Measurements from ENCODE around the gene EIF1AX.

DNA sequence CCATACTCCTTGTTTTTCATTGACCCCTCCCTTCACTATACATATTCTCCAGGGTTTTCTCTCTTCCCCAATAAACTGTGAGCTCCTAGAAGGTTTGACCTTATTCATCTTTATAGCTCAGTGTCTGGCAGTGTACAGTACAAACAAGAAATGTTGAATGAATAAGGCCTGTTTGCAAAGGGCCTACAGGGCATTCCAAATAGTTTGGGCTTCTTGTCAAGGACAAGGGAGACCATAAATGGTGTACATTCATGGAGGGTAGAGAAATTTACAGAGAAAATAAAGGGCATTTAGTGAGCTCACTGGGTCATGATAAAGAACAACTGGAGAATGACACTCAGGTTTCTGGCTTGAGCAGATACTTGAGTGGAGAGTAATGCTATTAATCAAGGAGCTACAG lies 47.5 kb upstream of the EIF1AX start:
- TF ChIP-seq, protein P1, sequence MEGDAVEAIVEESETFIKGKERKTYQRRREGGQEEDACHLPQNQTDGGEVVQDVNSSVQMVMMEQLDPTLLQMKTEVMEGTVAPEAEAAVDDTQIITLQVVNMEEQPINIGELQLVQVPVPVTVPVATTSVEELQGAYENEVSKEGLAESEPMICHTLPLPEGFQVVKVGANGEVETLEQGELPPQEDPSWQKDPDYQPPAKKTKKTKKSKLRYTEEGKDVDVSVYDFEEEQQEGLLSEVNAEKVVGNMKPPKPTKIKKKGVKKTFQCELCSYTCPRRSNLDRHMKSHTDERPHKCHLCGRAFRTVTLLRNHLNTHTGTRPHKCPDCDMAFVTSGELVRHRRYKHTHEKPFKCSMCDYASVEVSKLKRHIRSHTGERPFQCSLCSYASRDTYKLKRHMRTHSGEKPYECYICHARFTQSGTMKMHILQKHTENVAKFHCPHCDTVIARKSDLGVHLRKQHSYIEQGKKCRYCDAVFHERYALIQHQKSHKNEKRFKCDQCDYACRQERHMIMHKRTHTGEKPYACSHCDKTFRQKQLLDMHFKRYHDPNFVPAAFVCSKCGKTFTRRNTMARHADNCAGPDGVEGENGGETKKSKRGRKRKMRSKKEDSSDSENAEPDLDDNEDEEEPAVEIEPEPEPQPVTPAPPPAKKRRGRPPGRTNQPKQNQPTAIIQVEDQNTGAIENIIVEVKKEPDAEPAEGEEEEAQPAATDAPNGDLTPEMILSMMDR (IDR thresholded peaks at IDR 0.05), result no peak
- TF ChIP-seq POLR2A (IDR thresholded peaks at IDR 0.05), result no peak

All from testis (tissue), 2 donors.